A673 (cell line): ENCODE measurements around the gene ACO1. TPM values are rescaled to one million over a fixed set of nuclear protein-coding genes. Genes with fewer than 3 reads are reported as not detected.
A peak's percentile ranks its signal among the peaks of the same experiment; 100 is the strongest.

Source experiments
- BruUV-seq: library from RNA; stranded (reverse); fragments of 400-500 nt; replicated peaks from 2 replicates; lab custom pipeline; 2021; lab: Mats Ljungman, UMichigan
- CTCF ChIA-PET: fragments of 300-600 bp; sonication (Branson Sonifier 250); formaldehyde crosslinking; loops from one replicate; lab custom pipeline; 2022; ENCODE audit warnings: antibody characterized with exemption; lab: Charles Lee
- POLR2A ChIA-PET: fragments of 300-600 bp; sonication (Branson Sonifier 250); formaldehyde crosslinking; loops from one replicate; lab custom pipeline; 2022; ENCODE audit warnings: antibody characterized with exemption; ENCODE audit not compliant: low non-redundant PET; lab: Charles Lee
- DNase-seq: peaks from one replicate; pipeline ENCODE4 v3.0.0-alpha.2; 2015; ENCODE audit warnings: low spot score
- H3K27ac ChIP-seq: fragments of 200-600 bp; sonication (generic); 2 replicates; pipeline ENCODE4 v1.5.1; 2016; ENCODE audit warnings: mixed run types, low read depth, mild to moderate bottlenecking, mixed read lengths, antibody characterized with exemption, low read length; ENCODE audit not compliant: poor library complexity, severe bottlenecking
- H3K27me3 ChIP-seq: fragments of 200-600 bp; sonication (generic); replicated peaks from 2 replicates; pipeline ENCODE4 v1.6.1; 2017; ENCODE audit warnings: mixed run types, low read depth, mild to moderate bottlenecking, mixed read lengths, antibody characterized with exemption, low read length; ENCODE audit not compliant: insufficient read depth, poor library complexity
- H3K36me3 ChIP-seq: fragments of 200-600 bp; sonication (generic); 2 replicates; pipeline ENCODE4 v1.6.1; 2016; ENCODE audit warnings: mixed run types, mild to moderate bottlenecking, mixed read lengths, antibody characterized with exemption, low read length; ENCODE audit not compliant: insufficient read depth, poor library complexity, severe bottlenecking
- H3K4me1 ChIP-seq: fragments of 200-600 bp; sonication (generic); 2 replicates; pipeline ENCODE4 v1.6.1; 2017; ENCODE audit warnings: mixed run types, mild to moderate bottlenecking, mixed read lengths, antibody characterized with exemption, low read length; ENCODE audit not compliant: insufficient read depth, poor library complexity, severe bottlenecking
- H3K4me3 ChIP-seq: fragments of 200-600 bp; sonication (generic); 2 replicates; pipeline ENCODE4 v1.5.1; 2016; ENCODE audit warnings: low read depth, mixed run types, mild to moderate bottlenecking, mixed read lengths, low read length; ENCODE audit not compliant: poor library complexity, severe bottlenecking
- H3K9me3 ChIP-seq: fragments of 200-600 bp; sonication (generic); 2 replicates; pipeline ENCODE4 v1.6.1; 2016; ENCODE audit warnings: mixed run types, low read depth, mild to moderate bottlenecking, mixed read lengths, antibody characterized with exemption, low read length; ENCODE audit not compliant: poor library complexity, severe bottlenecking
- EZH2 ChIP-seq: fragments of 200-600 bp; sonication (generic); IDR thresholded peaks from 2 replicates; pipeline ENCODE4 v1.6.1; 2017; ENCODE audit warnings: borderline replicate concordance, low read depth, mild to moderate bottlenecking, mixed read lengths, antibody characterized with exemption, low read length; ENCODE audit not compliant: poor library complexity, severe bottlenecking
- intact Hi-C: fragments of 100-400 bp; cut with micrococcal nuclease; formaldehyde crosslinking; loops from one replicate; pipeline ENCODE4 v1.10.0; 2022; ENCODE audit not compliant: unreplicated experiment
- total RNA-seq: library from RNA; stranded (reverse); gene quantifications from 2 replicates; pipeline ENCODE4 v1.2.3, GENCODE V29; 2021
- TF ChIP-seq, protein P1 (sequence below): fragments of 300-800, 200-600 bp; sonication (generic); conservative IDR thresholded peaks from 2 replicates; pipeline ENCODE4 v1.5.1; 2017; ENCODE audit warnings: low read depth, mild to moderate bottlenecking, antibody characterized with exemption, low read length, moderate library complexity, mixed read lengths

The ACO1 gene
- total RNA-seq, 1 experiment from 2014 or later, result 40.0 TPM

GRCh38 chr9:32431940-32432555, 47.6 kb downstream of the ACO1 start:
- H3K27ac ChIP-seq, result no peak overlapping the region
- intact Hi-C loops, result loop anchor here (5.0 kb wide), 1 partner anchor 55 kb away; no protein-coding TSS in a partner anchor
- H3K4me1 ChIP-seq, result no peaks in the 10 kb centered on the region
- peak; percentile 40 for DNase-seq
- ChIA-PET POLR2A (no interaction called here), CTCF (interaction anchor here (1.2 to 2.5 kb wide), 2 partner anchors 48 to 53 kb away, joined by 3 to 13 read pairs; partner anchors contain the start of gene ACO1)
- TF ChIP-seq, protein P1, sequence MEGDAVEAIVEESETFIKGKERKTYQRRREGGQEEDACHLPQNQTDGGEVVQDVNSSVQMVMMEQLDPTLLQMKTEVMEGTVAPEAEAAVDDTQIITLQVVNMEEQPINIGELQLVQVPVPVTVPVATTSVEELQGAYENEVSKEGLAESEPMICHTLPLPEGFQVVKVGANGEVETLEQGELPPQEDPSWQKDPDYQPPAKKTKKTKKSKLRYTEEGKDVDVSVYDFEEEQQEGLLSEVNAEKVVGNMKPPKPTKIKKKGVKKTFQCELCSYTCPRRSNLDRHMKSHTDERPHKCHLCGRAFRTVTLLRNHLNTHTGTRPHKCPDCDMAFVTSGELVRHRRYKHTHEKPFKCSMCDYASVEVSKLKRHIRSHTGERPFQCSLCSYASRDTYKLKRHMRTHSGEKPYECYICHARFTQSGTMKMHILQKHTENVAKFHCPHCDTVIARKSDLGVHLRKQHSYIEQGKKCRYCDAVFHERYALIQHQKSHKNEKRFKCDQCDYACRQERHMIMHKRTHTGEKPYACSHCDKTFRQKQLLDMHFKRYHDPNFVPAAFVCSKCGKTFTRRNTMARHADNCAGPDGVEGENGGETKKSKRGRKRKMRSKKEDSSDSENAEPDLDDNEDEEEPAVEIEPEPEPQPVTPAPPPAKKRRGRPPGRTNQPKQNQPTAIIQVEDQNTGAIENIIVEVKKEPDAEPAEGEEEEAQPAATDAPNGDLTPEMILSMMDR, result peak; percentile 60
- no peak for TF ChIP-seq EZH2
- BruUV-seq, result no TSS peak
- peaks cover 14% of the 10 kb centered on the region for H3K36me3 ChIP-seq
- no peaks in the 10 kb centered on the region for H3K9me3 ChIP-seq
- H3K27me3 ChIP-seq, result no peaks in the 10 kb centered on the region
- H3K4me3 ChIP-seq, result no peak overlapping the region

DNA sequence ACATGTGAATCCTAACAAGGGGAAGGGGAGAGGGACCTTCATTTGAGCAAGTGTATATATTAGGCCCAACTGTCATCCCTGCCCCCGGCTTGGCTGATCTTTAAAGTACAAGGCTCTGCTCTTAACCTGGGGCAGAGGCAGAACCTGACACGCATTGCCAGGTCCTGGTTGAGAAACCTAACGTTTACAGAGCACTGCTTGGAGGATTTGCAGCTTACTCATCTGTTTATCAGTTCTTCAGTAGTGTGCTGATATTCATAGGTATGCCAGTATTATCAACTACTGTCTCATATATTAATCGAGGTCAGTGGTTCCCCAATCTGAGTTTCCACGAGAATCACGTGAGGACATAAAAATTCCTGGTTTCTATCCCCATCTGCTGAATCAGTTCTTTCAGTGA, 50.4 kb downstream of the ACO1 start:
- ChIA-PET POLR2A (no interaction called here), CTCF (no interaction called here)
- Histone ChIP-seq H3K27ac (no peak overlapping the region), H3K4me3 (no peak overlapping the region), H3K4me1 (no peaks in the 10 kb centered on the region), H3K27me3 (no peaks in the 10 kb centered on the region), H3K36me3 (peaks cover 14% of the 10 kb centered on the region), H3K9me3 (no peaks in the 10 kb centered on the region)
- BruUV-seq, result no TSS peak
- TF ChIP-seq, protein P1, result no peak
- no peak for TF ChIP-seq EZH2
- DNase-seq, result no peak
- intact Hi-C loops, result loop anchor here (5.0 kb wide), 1 partner anchor 58 kb away; no protein-coding TSS in a partner anchor

DNA sequence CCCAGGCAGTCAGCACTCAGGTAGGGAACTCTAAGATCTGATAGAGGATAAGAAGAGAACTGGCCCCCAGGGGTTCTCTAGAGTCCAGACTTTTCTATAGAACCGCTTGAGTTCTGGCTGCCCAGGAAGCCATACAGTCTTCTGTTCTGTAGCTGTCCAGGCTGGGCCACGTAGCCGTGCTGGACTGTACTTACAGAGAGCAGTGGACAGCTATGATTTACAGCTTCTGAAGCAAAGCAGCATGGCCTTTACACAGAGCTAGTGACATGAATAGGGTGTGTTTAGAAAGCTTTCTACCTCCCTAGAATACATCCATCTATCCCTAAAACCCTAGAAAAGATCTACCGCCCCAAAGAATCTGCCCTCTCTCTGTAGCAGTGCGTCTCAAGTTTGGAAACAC, 57.2 kb downstream of the ACO1 start:
- DNase-seq, result no peak
- no peak overlapping the region for H3K27ac ChIP-seq
- POLR2A ChIA-PET, result no interaction called here

More for the DNA sequence above, 57.2 kb downstream of the ACO1 start:
- no peaks in the 10 kb centered on the region for H3K27me3 ChIP-seq
- intact Hi-C loops, result no loop called here
- no TSS peak for BruUV-seq
- TF ChIP-seq, protein P1, result no peak
- TF ChIP-seq EZH2, result no peak
- H3K4me1 ChIP-seq, result no peaks in the 10 kb centered on the region
- no peak overlapping the region for H3K4me3 ChIP-seq
- H3K9me3 ChIP-seq, result no peaks in the 10 kb centered on the region
- no peaks in the 10 kb centered on the region for H3K36me3 ChIP-seq
- CTCF ChIA-PET, result no interaction called here
